HepG2 (cell line): Measurements from ENCODE around the gene TMCC2. TPM values are rescaled to one million over a fixed set of nuclear protein-coding genes. Genes with fewer than 3 reads are reported as not detected.

ENCODE experiments used
- ATAC-seq: fragments of 200-7000 bp; cut with Tn5 transposase; 3 replicates; pipeline ENCODE4 v1.9.1; 2020; ENCODE audit warnings: mild to moderate bottlenecking, moderate library complexity
- BruUV-seq: library from RNA; stranded (reverse); fragments of 400-500 nt; replicated peaks from 2 replicates; lab custom pipeline; 2021; lab: Mats Ljungman, UMichigan
- CTCF ChIA-PET: fragments of 300-600 bp; formaldehyde crosslinking; extraction: SDS; loops from one replicate; lab custom pipeline; 2021; ENCODE audit warnings: low total read pairs, inconsistent platforms, low intra/inter-chr PET ratio; lab: Yijun Ruan, JAX
- POLR2A ChIA-PET: fragments of 350-600 bp; sonication (Branson Sonifier 250); formaldehyde crosslinking; loops from one replicate; lab custom pipeline; 2020; ENCODE audit warnings: antibody characterized with exemption, inconsistent platforms; lab: Yijun Ruan, JAX
- DNase-seq: peaks from one replicate; pipeline ENCODE4 v3.0.0-alpha.2; 2015; ENCODE audit warnings: low spot score
- FAIRE-seq: peaks from 3 replicates; lab custom pipeline; 2011; peaks lifted over from hg19 to GRCh38; lab: Jason Lieb, UNC
- H2AFZ ChIP-seq: one replicate; pipeline ENCODE4 v1.6.1; 2011; ENCODE audit warnings: low read length, inconsistent platforms
- H3K27ac ChIP-seq: fragments of 300-600 bp; 3 replicates; pipeline ENCODE4 v1.8.0; 2011; ENCODE audit warnings: mixed run types, mild to moderate bottlenecking, mixed read lengths, low read length, inconsistent platforms; ENCODE audit not compliant: insufficient read depth; ENCODE audit errors: extremely low read length
- H3K27me3 ChIP-seq, 2 experiments: fragments of 200-600 bp in 1 of 2; 2 replicates in 1 of 2; 3 replicates in 1 of 2; pipeline versions ENCODE4 v1.6.0 to v1.8.0; 2011; ENCODE audit warnings: low read length in 2 of 2, mild to moderate bottlenecking in 2 of 2, moderate library complexity in 2 of 2, inconsistent platforms in 1 of 2; ENCODE audit not compliant: insufficient read depth in 2 of 2, control insufficient read depth in 1 of 2
- H3K36me3 ChIP-seq, 2 experiments: fragments of 200-600 bp in 1 of 2; replicated peaks in 1 of 2; 2 replicates in 1 of 2; 3 replicates in 1 of 2; pipeline versions ENCODE4 v1.5.1 to v1.8.0; 2011; ENCODE audit warnings: low read length in 2 of 2, inconsistent platforms in 1 of 2; ENCODE audit not compliant: insufficient read depth in 2 of 2, control insufficient read depth in 1 of 2
- H3K4me1 ChIP-seq: 2 replicates; pipeline ENCODE4 v1.5.1; 2012; ENCODE audit warnings: low read length, inconsistent platforms; ENCODE audit not compliant: insufficient read depth
- H3K4me2 ChIP-seq: 2 replicates; pipeline ENCODE4 v1.6.0; 2011; ENCODE audit warnings: low read depth, low read length, inconsistent platforms
- H3K4me3 ChIP-seq, 3 experiments: fragments of 200-600 bp in 1 of 3; sonication (generic), shearing (Covaris generic) in 1 of 3; replicated peaks in 1 of 3; 2 replicates each; pipeline ENCODE4 v1.5.1; 2011 to 2016; ENCODE audit warnings: low read length in 3 of 3, inconsistent platforms in 2 of 3, low read depth in 2 of 3, mild to moderate bottlenecking in 2 of 3, control low read depth in 1 of 3, mixed read lengths in 1 of 3; ENCODE audit not compliant: insufficient read depth in 1 of 3
- H3K79me2 ChIP-seq: one replicate; pipeline ENCODE4 v1.6.1; 2011; ENCODE audit warnings: low read length, inconsistent platforms; ENCODE audit not compliant: insufficient read depth
- H3K9ac ChIP-seq: 2 replicates; pipeline ENCODE4 v1.6.0; 2011; ENCODE audit warnings: mild to moderate bottlenecking, low read depth, low read length, inconsistent platforms; ENCODE audit not compliant: insufficient read depth
- H3K9me3 ChIP-seq: 2 replicates; pipeline ENCODE4 v1.5.1; 2012; ENCODE audit warnings: mild to moderate bottlenecking, low read length
- H4K20me1 ChIP-seq: 2 replicates; pipeline ENCODE4 v1.6.0; 2011; ENCODE audit warnings: inconsistent platforms, mild to moderate bottlenecking, low read length, moderate library complexity; ENCODE audit not compliant: insufficient read depth
- FOXA1 ChIP-seq, 2 experiments: fragments of 450-650 bp in 1 of 2; sonication (generic) in 1 of 2; formaldehyde crosslinking in 1 of 2; IDR thresholded peaks; 2 replicates each; pipeline versions ENCODE4 v1.4.0 to v1.6.1; 2016 to 2020; ENCODE audit warnings: missing genetic modification reagents in 1 of 2
- FOXJ3 ChIP-seq: sonication (generic); formaldehyde crosslinking; IDR thresholded peaks from 2 replicates; pipeline ENCODE4 v1.4.0; 2020; ENCODE audit warnings: missing genetic modification reagents, mild to moderate bottlenecking, borderline replicate concordance
- HDAC2 ChIP-seq: sonication (generic); formaldehyde crosslinking; IDR thresholded peaks from 2 replicates; pipeline ENCODE4 v1.4.0; 2020; ENCODE audit warnings: missing genetic modification reagents
- HMGA1 ChIP-seq: sonication (generic); formaldehyde crosslinking; conservative IDR thresholded peaks from 2 replicates; pipeline ENCODE4 v1.4.0; 2020; ENCODE audit warnings: missing genetic modification reagents
- HOXA5 ChIP-seq: sonication (generic); formaldehyde crosslinking; IDR thresholded peaks from 2 replicates; pipeline ENCODE4 v1.4.0; 2020; ENCODE audit warnings: missing genetic modification reagents
- PLRG1 ChIP-seq: fragments of 450-650 bp; conservative IDR thresholded peaks from 2 replicates; pipeline ENCODE4 v1.6.1; 2016
- POLR2A ChIP-seq, 2 experiments: IDR thresholded peaks; 2 replicates each; pipeline ENCODE4 v1.6.1; 2011; ENCODE audit warnings: low read depth in 2 of 2, low read length in 2 of 2, mild to moderate bottlenecking in 1 of 2, moderate library complexity in 1 of 2; ENCODE audit not compliant: insufficient read depth in 1 of 2
- RAD21 ChIP-seq: fragments of 450-650 bp; formaldehyde crosslinking; IDR thresholded peaks from 2 replicates; pipeline ENCODE4 v1.5.0; 2020; ENCODE audit warnings: mild to moderate bottlenecking
- ZEB1 ChIP-seq: IDR thresholded peaks from 2 replicates; pipeline ENCODE4 v1.6.1; 2012; ENCODE audit warnings: mild to moderate bottlenecking, low read depth, inconsistent platforms; ENCODE audit not compliant: insufficient replicate concordance
- ZNF274 ChIP-seq: sonication (generic); formaldehyde crosslinking; IDR thresholded peaks from 2 replicates; pipeline ENCODE4 v1.5.1; 2020; ENCODE audit warnings: mild to moderate bottlenecking, missing genetic modification reagents
- ZNF382 ChIP-seq: sonication (generic); formaldehyde crosslinking; IDR thresholded peaks from 2 replicates; pipeline ENCODE4 v1.5.0; 2020; ENCODE audit warnings: missing genetic modification reagents, mild to moderate bottlenecking, borderline replicate concordance
- ZNF441 ChIP-seq: sonication (generic); formaldehyde crosslinking; IDR thresholded peaks from 2 replicates; pipeline ENCODE4 v1.7.0; 2021; ENCODE audit warnings: missing genetic modification reagents, borderline replicate concordance
- ZNF562 ChIP-seq: sonication (generic); formaldehyde crosslinking; IDR thresholded peaks from 2 replicates; pipeline ENCODE4 v1.8.0; 2022; ENCODE audit warnings: missing genetic modification reagents, borderline replicate concordance
- ZNF891 ChIP-seq: sonication (generic); formaldehyde crosslinking; IDR thresholded peaks from 2 replicates; pipeline ENCODE4 v1.5.0; 2020; ENCODE audit warnings: mild to moderate bottlenecking, missing genetic modification reagents
- WGBS: methylation state at CpG from one replicate; pipeline ENCODE4 v1.1.6; 2017; ENCODE audit warnings: low lambda C conversion rate; 5-methylcytosine and 5-hydroxymethylcytosine counted together
- in situ Hi-C: cut with HindIII; loops from 2 replicates; pipeline ENCODE4 v1.10.0; 2017; ENCODE audit warnings: low pct_unique_long_range_greater_than_20kb; ENCODE audit not compliant: extremely low pct_ligation_motif_present
- intact Hi-C: fragments of 100-400 bp; cut with micrococcal nuclease; formaldehyde crosslinking; loops from one replicate; pipeline ENCODE4 v1.10.0; 2022; ENCODE audit not compliant: unreplicated experiment
- polyA plus RNA-seq, 8 experiments: library from polyadenylated mRNA; depleted of rRNA in 3 of 8; stranded (reverse) in 7 of 8; unstranded in 1 of 8; fragments of >200 nt; fragmentation: Illumina TruSeq in 4 of 8; extraction: Trizol in 4 of 8; gene quantifications; 2 replicates each; pipeline versions ENCODE4 v1.2.1 to v1.2.3, GENCODE V29; 2011 to 2016; ENCODE audit warnings: low read depth in 4 of 8, missing spikeins in 1 of 8, mixed read lengths in 1 of 8; ENCODE audit not compliant: insufficient read depth in 1 of 8
- total RNA-seq, 5 experiments: library from RNA; depleted of rRNA; stranded (reverse); fragments of >200 nt; fragmentation: Illumina TruSeq; extraction: Trizol; gene quantifications; 2 replicates each; pipeline ENCODE4 v1.2.3, GENCODE V29; 2016; ENCODE audit warnings: low read depth in 1 of 5
- TF ChIP-seq, protein P1 (sequence below): fragments of 450-650 bp; IDR thresholded peaks from 2 replicates; pipeline ENCODE4 v1.6.1; 2016
- TF ChIP-seq, protein P2 (sequence below): IDR thresholded peaks from 2 replicates; pipeline ENCODE4 v1.6.1; 2016; ENCODE audit warnings: control low read depth
- TF ChIP-seq, protein P3 (sequence below): sonication (generic); formaldehyde crosslinking; IDR thresholded peaks from 2 replicates; pipeline ENCODE4 v1.4.0; 2020; ENCODE audit warnings: missing genetic modification reagents, mild to moderate bottlenecking, borderline replicate concordance

Gene TMCC2
- total and polyA plus RNA-seq, 2 of the 13 experiments (the other 11 are each of a cell fraction or from before 2014, with no cell fraction given) = 0.12 to 0.24 TPM

DNA sequence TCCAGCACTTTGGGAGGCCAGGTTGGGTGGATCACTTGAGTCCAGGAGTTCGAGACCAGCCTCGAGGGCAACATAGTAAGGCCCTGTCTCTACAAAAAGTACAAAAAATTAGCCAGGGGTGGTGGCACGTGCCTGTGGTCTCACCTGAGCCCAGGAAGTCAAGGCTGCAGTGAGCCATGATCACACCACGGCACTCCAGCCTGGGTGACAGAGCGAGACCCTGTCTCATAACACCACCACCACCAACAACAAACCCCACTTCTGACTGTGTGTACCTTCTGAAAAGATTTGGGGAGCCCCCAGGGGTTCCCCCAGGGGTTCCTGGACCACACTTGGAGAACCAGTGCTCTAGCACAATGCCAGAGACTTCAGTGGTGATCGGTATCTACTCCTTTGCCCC is 63.9 kb downstream of the TMCC2 start (continued):
- TF ChIP-seq FOXA1 (IDR thresholded peaks at IDR 0.05) (no peak), FOXA1 (CRISPR knock-in tag; IDR thresholded peaks at IDR 0.05) (no peak), ZNF382 (CRISPR knock-in tag) (no peak)
- TF ChIP-seq, protein P1, sequence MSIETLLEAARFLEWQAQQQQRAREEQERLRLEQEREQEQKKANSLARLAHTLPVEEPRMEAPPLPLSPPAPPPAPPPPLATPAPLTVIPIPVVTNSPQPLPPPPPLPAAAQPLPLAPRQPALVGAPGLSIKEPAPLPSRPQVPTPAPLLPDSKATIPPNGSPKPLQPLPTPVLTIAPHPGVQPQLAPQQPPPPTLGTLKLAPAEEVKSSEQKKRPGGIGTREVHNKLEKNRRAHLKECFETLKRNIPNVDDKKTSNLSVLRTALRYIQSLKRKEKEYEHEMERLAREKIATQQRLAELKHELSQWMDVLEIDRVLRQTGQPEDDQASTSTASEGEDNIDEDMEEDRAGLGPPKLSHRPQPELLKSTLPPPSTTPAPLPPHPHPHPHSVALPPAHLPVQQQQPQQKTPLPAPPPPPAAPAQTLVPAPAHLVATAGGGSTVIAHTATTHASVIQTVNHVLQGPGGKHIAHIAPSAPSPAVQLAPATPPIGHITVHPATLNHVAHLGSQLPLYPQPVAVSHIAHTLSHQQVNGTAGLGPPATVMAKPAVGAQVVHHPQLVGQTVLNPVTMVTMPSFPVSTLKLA = no peak

DNA sequence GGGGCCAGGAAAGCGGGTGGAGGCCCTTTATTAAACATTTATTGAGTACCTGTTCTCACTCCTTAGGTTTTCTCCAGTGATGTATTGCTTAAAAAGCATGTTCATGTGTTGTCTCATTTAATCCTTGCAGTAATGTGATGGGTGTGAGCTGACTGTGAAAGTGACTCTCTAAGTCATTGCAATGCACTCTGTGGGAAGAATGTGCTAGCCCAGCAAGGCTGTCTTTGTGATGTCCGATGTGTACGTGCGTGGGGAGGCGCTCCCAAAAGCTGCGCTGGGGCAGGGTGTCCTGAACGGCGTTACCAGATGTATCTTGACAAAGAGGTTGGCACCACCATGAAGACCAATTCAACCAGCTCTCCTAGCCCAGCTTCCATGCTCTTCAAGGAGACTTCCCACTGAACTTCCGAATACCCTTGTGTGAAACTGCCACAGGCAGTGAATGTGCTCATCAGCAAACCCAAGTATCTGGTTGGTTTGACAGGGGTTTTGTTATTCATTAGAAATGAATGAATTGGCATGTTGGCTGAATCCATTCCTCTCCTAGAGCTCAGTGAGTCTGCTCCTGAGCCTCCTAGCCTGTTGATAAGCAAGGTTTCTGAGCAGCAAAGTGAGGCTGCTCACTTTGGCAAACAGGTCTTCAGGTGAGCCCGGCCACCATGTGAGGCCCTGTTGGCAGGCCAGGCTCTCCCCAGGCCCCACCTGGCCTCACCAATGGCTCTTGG is 65.8 kb downstream of the TMCC2 start:
- in situ Hi-C loops = no loop called here
- Histone ChIP-seq H3K4me3 (peak overlapping the region in 2 of 3 experiments; percentile 28 to 66; a peak in 3 of 6 replicates), H3K79me2 (no peaks in the 10 kb centered on the region), H3K27ac (peak overlapping the region; percentile 86), H2AFZ (no peak overlapping the region), H4K20me1 (no peaks in the 10 kb centered on the region), H3K4me2 (peak overlapping the region; percentile 85), H3K27me3 (no peaks in the 10 kb centered on the region), H3K9me3 (no peaks in the 10 kb centered on the region), H3K4me1 (peaks cover 75% of the 10 kb centered on the region), H3K36me3 (no peaks in the 10 kb centered on the region), H3K9ac (peak overlapping the region; percentile 66)
- intact Hi-C loops = loop anchor here (2.0 kb wide), 1 partner anchor 19 kb away; no protein-coding TSS in a partner anchor
- ATAC-seq (no peak), FAIRE-seq (peak; percentile 15), DNase-seq (no peak)
- CTCF ChIA-PET = no interaction called here
- 95% methylated on average over 9 of the region's 10 CpGs for WGBS
- BruUV-seq = no TSS peak
- POLR2A ChIA-PET = interaction anchor here (1.0 to 3.4 kb wide), 6 partner anchors 10 to 171 kb away, joined by 5 to 71 read pairs (median 12); partner anchors contain the start of genes NUAK2 and RBBP5
- TF ChIP-seq RAD21 (no peak), ZNF891 (CRISPR knock-in tag) (no peak), PLRG1 (no peak), HMGA1 (no peak), FOXJ3 (no peak), ZNF562 (CRISPR knock-in tag) (no peak), ZNF274 (CRISPR knock-in tag) (no peak), HDAC2 (no peak), HOXA5 (CRISPR knock-in tag) (peak; percentile 39; the same call in 1 of the 2 replicates), ZNF441 (CRISPR knock-in tag) (no peak), ZEB1 (no peak), POLR2A (IDR thresholded peaks at IDR 0.05; ENCODE audit: insufficient read depth in 1 of 2, low read depth in 2 of 2, low read length in 2 of 2) (no peak)
- TF ChIP-seq, protein P2, sequence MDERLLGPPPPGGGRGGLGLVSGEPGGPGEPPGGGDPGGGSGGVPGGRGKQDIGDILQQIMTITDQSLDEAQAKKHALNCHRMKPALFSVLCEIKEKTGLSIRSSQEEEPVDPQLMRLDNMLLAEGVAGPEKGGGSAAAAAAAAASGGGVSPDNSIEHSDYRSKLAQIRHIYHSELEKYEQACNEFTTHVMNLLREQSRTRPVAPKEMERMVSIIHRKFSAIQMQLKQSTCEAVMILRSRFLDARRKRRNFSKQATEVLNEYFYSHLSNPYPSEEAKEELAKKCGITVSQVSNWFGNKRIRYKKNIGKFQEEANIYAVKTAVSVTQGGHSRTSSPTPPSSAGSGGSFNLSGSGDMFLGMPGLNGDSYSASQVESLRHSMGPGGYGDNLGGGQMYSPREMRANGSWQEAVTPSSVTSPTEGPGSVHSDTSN (CRISPR knock-in tag) = no peak
- TF ChIP-seq, protein P3, sequence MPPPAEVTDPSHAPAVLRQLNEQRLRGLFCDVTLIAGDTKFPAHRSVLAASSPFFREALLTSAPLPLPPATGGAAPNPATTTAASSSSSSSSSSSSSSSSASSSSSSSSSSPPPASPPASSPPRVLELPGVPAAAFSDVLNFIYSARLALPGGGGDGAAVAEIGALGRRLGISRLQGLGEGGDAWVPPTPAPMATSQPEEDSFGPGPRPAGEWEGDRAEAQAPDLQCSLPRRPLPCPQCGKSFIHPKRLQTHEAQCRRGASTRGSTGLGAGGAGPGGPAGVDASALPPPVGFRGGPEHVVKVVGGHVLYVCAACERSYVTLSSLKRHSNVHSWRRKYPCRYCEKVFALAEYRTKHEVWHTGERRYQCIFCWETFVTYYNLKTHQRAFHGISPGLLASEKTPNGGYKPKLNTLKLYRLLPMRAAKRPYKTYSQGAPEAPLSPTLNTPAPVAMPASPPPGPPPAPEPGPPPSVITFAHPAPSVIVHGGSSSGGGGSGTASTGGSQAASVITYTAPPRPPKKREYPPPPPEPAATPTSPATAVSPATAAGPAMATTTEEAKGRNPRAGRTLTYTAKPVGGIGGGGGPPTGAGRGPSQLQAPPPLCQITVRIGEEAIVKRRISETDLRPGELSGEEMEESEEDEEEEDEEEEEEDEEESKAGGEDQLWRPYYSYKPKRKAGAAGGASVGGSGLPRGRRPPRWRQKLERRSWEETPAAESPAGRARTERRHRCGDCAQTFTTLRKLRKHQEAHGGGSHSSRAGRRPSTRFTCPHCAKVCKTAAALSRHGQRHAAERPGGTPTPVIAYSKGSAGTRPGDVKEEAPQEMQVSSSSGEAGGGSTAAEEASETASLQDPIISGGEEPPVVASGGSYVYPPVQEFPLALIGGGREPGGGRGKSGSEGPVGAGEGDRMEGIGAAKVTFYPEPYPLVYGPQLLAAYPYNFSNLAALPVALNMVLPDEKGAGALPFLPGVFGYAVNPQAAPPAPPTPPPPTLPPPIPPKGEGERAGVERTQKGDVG (CRISPR knock-in tag) = 0 out of 2 replicates have a peak, but pooled peaks have one; percentile 16
